SK-N-MC (cell line): Measurements from ENCODE around the gene PRELID3B.
A peak's percentile ranks its signal among the peaks of the same experiment; 100 is the strongest.

Experiments used
- DNase-seq: peaks from one replicate; pipeline ENCODE4 v3.0.0-alpha.2; 2011; ENCODE audit warnings: low read depth, low spot score
- H3K27ac ChIP-seq: fragments of 200-600 bp; sonication (generic); 2 replicates; pipeline ENCODE4 v1.5.1; 2016; ENCODE audit warnings: mixed run types
- H3K36me3 ChIP-seq: fragments of 200-600 bp; sonication (generic); 2 replicates; pipeline ENCODE4 v1.6.1; 2017; ENCODE audit warnings: antibody characterized with exemption, low read length, mixed read lengths; ENCODE audit not compliant: insufficient read depth
- H3K4me3 ChIP-seq: fragments of 200-600 bp; sonication (generic); 2 replicates; pipeline ENCODE4 v1.5.1; 2016
- H3K9ac ChIP-seq: fragments of 200-600 bp; sonication (generic); 2 replicates; pipeline ENCODE4 v1.8.0; 2017; ENCODE audit warnings: mixed run types, mixed read lengths; ENCODE audit not compliant: insufficient read length
- H3K9me3 ChIP-seq: fragments of 200-600 bp; sonication (generic); 2 replicates; pipeline ENCODE4 v1.6.1; 2017; ENCODE audit warnings: low read depth, mild to moderate bottlenecking, antibody characterized with exemption, low read length, moderate library complexity, mixed read lengths
- EZH2 ChIP-seq: fragments of 200-600 bp; sonication (generic); IDR thresholded peaks from one replicate; pipeline ENCODE4 v1.6.1; 2017; ENCODE audit warnings: antibody characterized with exemption
- FOXP2 ChIP-seq: optimal IDR thresholded peaks from 2 replicates; pipeline ENCODE3; 2011; ENCODE audit warnings: mild to moderate bottlenecking, moderate library complexity; ENCODE audit not compliant: insufficient read depth; ENCODE audit errors: extremely low read length, control extremely low read depth
- POLR2AphosphoS5 ChIP-seq: IDR thresholded peaks from 2 replicates; pipeline ENCODE4 v1.6.1; 2012; ENCODE audit warnings: mild to moderate bottlenecking, low read depth, low read length, borderline replicate concordance

Gene PRELID3B

GRCh38 chr20:59042151-59042795 lies at the start of gene PRELID3B:
Gene PRELID3B (minus strand): TSS chr20:59042786. CDS start chr20:59042730, 56 bp downstream.
- peak within 1 kb of the TSS; percentile 54 for H3K27ac ChIP-seq
- TF ChIP-seq FOXP2 (no peak), POLR2AphosphoS5 (peak; percentile 62; the same call in 1 of the 2 replicates), EZH2 (no peak)

GRCh38 chr20:59087829-59088433 lies 45.3 kb upstream of the PRELID3B start:
- H3K9me3 ChIP-seq, result no peaks in the 10 kb centered on the region
- H3K36me3 ChIP-seq, result no peaks in the 10 kb centered on the region
- DNase-seq, result peak; percentile 40
- TF ChIP-seq POLR2AphosphoS5, result no peak
- no peak overlapping the region for H3K4me3 ChIP-seq
- no peak overlapping the region for H3K9ac ChIP-seq
- H3K27ac ChIP-seq, result no peak overlapping the region

More at GRCh38 chr20:59042151-59042795, at the start of gene PRELID3B:
- Histone ChIP-seq H3K4me3 (peak within 1 kb of the TSS; percentile 97), H3K9ac (peak within 1 kb of the TSS; percentile 91), H3K9me3 (no peaks in the 10 kb centered on the region), H3K36me3 (peaks cover 31% of the 10 kb centered on the region)
- no peak for DNase-seq

- no peaks in the 10 kb centered on the region for H3K9me3 ChIP-seq
- no peak for TF ChIP-seq EZH2
- no peak for TF ChIP-seq POLR2AphosphoS5
- no peak for TF ChIP-seq FOXP2
- no peak overlapping the region for H3K9ac ChIP-seq
- H3K27ac ChIP-seq, result no peak overlapping the region
- no peak overlapping the region for H3K4me3 ChIP-seq
- H3K36me3 ChIP-seq, result no peaks in the 10 kb centered on the region
- DNase-seq, result no peak
Measured at GRCh38 chr20:59086923-59087322, 44.3 kb upstream of the PRELID3B start.

- TF ChIP-seq EZH2, result no peak
- no peaks in the 10 kb centered on the region for H3K36me3 ChIP-seq
- no peak overlapping the region for H3K9ac ChIP-seq
- no peak for DNase-seq
- H3K27ac ChIP-seq, result no peak overlapping the region
- H3K9me3 ChIP-seq, result no peaks in the 10 kb centered on the region
- H3K4me3 ChIP-seq, result no peak overlapping the region
Measured at GRCh38 chr20:59084041-59084850, 41.7 kb upstream of the PRELID3B start.

GRCh38 chr20:59082981-59083380 lies 40.4 kb upstream of the PRELID3B start:
- Histone ChIP-seq H3K27ac (no peak overlapping the region), H3K9ac (no peak overlapping the region), H3K4me3 (no peak overlapping the region), H3K9me3 (no peaks in the 10 kb centered on the region), H3K36me3 (no peaks in the 10 kb centered on the region)
- no peak for TF ChIP-seq FOXP2
- no peak for TF ChIP-seq POLR2AphosphoS5
- no peak for TF ChIP-seq EZH2
- DNase-seq, result no peak

GRCh38 chr20:59082077-59082740 lies 39.6 kb upstream of the PRELID3B start:
- no peak overlapping the region for H3K9ac ChIP-seq
- no peaks in the 10 kb centered on the region for H3K9me3 ChIP-seq
- H3K27ac ChIP-seq, result no peak overlapping the region
- peak; percentile 22 for DNase-seq
- 0 out of 2 replicates have a peak overlapping the region, but pooled peaks have one; percentile 14 for H3K4me3 ChIP-seq
- TF ChIP-seq EZH2, result no peak
- TF ChIP-seq FOXP2, result no peak
- TF ChIP-seq POLR2AphosphoS5, result no peak
- no peaks in the 10 kb centered on the region for H3K36me3 ChIP-seq

GRCh38 chr20:59081036-59081435 lies 38.5 kb upstream of the PRELID3B start:
- no peak for TF ChIP-seq FOXP2
- no peak for TF ChIP-seq EZH2
- TF ChIP-seq POLR2AphosphoS5, result no peak
- no peak overlapping the region for H3K27ac ChIP-seq
- H3K36me3 ChIP-seq, result no peaks in the 10 kb centered on the region
- DNase-seq, result no peak
- no peaks in the 10 kb centered on the region for H3K9me3 ChIP-seq
- H3K9ac ChIP-seq, result no peak overlapping the region
- no peak overlapping the region for H3K4me3 ChIP-seq

GRCh38 chr20:59078231-59078630 lies 35.6 kb upstream of the PRELID3B start:
- DNase-seq, result no peak
- Histone ChIP-seq H3K9ac (no peak overlapping the region), H3K4me3 (no peak overlapping the region), H3K36me3 (no peaks in the 10 kb centered on the region), H3K27ac (no peak overlapping the region), H3K9me3 (no peaks in the 10 kb centered on the region)
- TF ChIP-seq POLR2AphosphoS5 (no peak), EZH2 (no peak), FOXP2 (no peak)
